AG04449 (cell line): Measurements from ENCODE around the gene PRCP.

ENCODE experiments used
- CTCF ChIA-PET: fragments of 350-600 bp; formaldehyde crosslinking; extraction: SDS; loops from one replicate; lab custom pipeline; 2021; ENCODE audit warnings: antibody characterized with exemption; lab: Yijun Ruan, JAX
- POLR2A ChIA-PET: fragments of 400-600, 350-600 bp; formaldehyde crosslinking; extraction: SDS; loops from one replicate; lab custom pipeline; 2020; ENCODE audit warnings: antibody characterized with exemption, inconsistent platforms; lab: Yijun Ruan, JAX
- DNase-seq: peaks from one replicate; pipeline ENCODE4 v3.0.0-alpha.2; 2010; ENCODE audit warnings: low read depth, low spot score
- H3K4me3 ChIP-seq: 2 replicates; pipeline ENCODE4 v1.5.1; 2011; ENCODE audit warnings: low read depth, mild to moderate bottlenecking, control low read depth, low read length
- CTCF ChIP-seq: IDR thresholded peaks from one replicate; pipeline ENCODE4 v1.5.1; 2011; ENCODE audit warnings: mild to moderate bottlenecking, moderate library complexity, low read length, control low read depth, inconsistent platforms; ENCODE audit not compliant: insufficient read depth; ENCODE audit errors: missing control alignments

Gene PRCP

GRCh38 chr11:82908311-82908710, 8.1 kb upstream of the PRCP start:
- POLR2A ChIA-PET = interaction anchor here (0.6 kb wide), 1 partner anchor 342 kb away, joined by 3 read pairs; no protein-coding TSS in a partner anchor
- no peak for TF ChIP-seq CTCF
- no peak for DNase-seq
- CTCF ChIA-PET = interaction anchor here (1.0 to 2.6 kb wide), 7 partner anchors 18 to 912 kb away, joined by 3 to 22 read pairs (median 3); partner anchors contain the start of gene RAB30
- H3K4me3 ChIP-seq = no peak overlapping the region

- no peak overlapping the region for H3K4me3 ChIP-seq
- no peak for DNase-seq
- POLR2A ChIA-PET = no interaction called here
- TF ChIP-seq CTCF = no peak
- CTCF ChIA-PET = interaction anchor here (0.6 to 2.6 kb wide), 9 partner anchors 163 to 912 kb away, joined by 3 to 22 read pairs (median 4); partner anchors contain the start of gene RAB30
Observed at GRCh38 chr11:82907371-82907770, 7.1 kb upstream of the PRCP start.

- CTCF ChIA-PET = interaction anchor here (0.6 to 2.6 kb wide), 6 partner anchors 163 to 909 kb away, joined by 3 to 22 read pairs (median 4); no protein-coding TSS in a partner anchor
- POLR2A ChIA-PET = no interaction called here
- TF ChIP-seq CTCF = no peak
- no peak overlapping the region for H3K4me3 ChIP-seq
- DNase-seq = no peak
Observed at GRCh38 chr11:82906931-82907330, 6.7 kb upstream of the PRCP start.

GRCh38 chr11:82906236-82906635, 6.0 kb upstream of the PRCP start:
- CTCF ChIA-PET = interaction anchor here (0.7 to 7.3 kb wide), 6 partner anchors 170 to 344 kb away, joined by 3 to 74 read pairs (median 3); no protein-coding TSS in a partner anchor
- DNase-seq = no peak
- POLR2A ChIA-PET = no interaction called here
- TF ChIP-seq CTCF = no peak
- no peak overlapping the region for H3K4me3 ChIP-seq

GRCh38 chr11:82903843-82904586, 3.8 kb upstream of the PRCP start:
- CTCF ChIA-PET = interaction anchor here (1.0 to 7.3 kb wide), 3 partner anchors 36 to 346 kb away, joined by 3 to 74 read pairs (median 60); no protein-coding TSS in a partner anchor
- POLR2A ChIA-PET = no interaction called here
- no peak for DNase-seq
- no peak overlapping the region for H3K4me3 ChIP-seq
- no peak for TF ChIP-seq CTCF

GRCh38 chr11:82902880-82903279, 2.6 kb upstream of the PRCP start:
- CTCF ChIA-PET = interaction anchor here (3.3 to 7.3 kb wide), 3 partner anchors 35 to 347 kb away, joined by 11 to 74 read pairs (median 60); no protein-coding TSS in a partner anchor
- TF ChIP-seq CTCF = no peak
- DNase-seq = no peak
- POLR2A ChIA-PET = no interaction called here
- no peak overlapping the region for H3K4me3 ChIP-seq
